Panc1 (cell line): ENCODE results near the gene ZDHHC14.

ENCODE experiments used
- POLR2AphosphoS5 ChIP-seq: IDR thresholded peaks from 2 replicates; pipeline ENCODE4 v1.6.1; 2012; ENCODE audit warnings: mild to moderate bottlenecking, low read depth, low read length, moderate library complexity
- REST ChIP-seq, 2 experiments: IDR thresholded peaks; 2 replicates each; pipeline ENCODE4 v1.6.1; 2011 to 2012; ENCODE audit warnings: low read depth in 2 of 2, control low read depth in 1 of 2, low read length in 1 of 2, mild to moderate bottlenecking in 1 of 2, moderate library complexity in 1 of 2; ENCODE audit not compliant: insufficient read depth in 1 of 2
- TF ChIP-seq, protein P1 (sequence below): fragments of 450-650 bp; IDR thresholded peaks from 2 replicates; pipeline ENCODE4 v1.5.1; 2017; ENCODE audit warnings: mild to moderate bottlenecking

DNA sequence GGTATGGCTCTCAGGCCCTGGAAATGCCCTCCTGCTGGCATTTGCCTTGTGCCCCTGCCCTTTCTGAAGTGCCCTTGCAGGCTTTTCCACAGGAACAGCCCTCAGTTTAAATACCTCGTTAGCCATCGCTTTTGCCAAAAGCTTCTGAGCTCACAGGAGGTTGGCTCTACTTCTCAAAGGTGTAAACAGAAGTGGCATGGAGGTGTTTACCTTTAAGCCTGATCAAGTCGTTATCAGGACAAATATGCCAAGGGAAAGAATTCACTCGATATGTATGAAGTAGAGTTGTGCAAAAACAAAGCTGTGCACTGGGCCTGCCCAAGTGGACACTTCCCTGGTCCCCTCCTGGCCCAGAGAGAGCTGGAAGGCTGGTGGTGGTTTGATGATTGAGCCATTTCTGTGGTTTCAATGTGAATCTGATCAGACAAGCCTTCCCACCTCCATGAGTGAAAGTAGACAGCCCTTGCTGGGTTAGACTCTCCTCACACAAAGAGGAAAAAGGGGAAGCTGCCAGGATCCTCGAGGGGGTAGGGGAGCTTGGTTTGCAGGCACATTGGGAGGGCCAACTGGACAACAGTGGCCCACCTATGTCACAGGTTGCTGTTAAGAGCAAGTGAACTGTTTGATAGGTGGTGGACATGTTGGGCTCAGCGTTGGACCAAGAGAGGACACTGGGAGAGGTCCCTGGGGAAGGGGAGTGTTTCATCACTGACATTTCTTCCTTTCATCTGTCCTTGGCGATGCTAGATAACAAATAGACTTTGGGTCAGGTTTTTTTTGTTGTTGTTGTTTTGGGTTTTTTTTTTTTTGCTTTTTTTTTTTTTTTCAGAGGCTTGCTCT lies 98.7 kb downstream of the ZDHHC14 start:
- TF ChIP-seq REST (IDR thresholded peaks at IDR 0.05; ENCODE audit: insufficient read depth in 1 of 2, low read depth in 2 of 2, low read length in 1 of 2) = no peak
- TF ChIP-seq, protein P1, sequence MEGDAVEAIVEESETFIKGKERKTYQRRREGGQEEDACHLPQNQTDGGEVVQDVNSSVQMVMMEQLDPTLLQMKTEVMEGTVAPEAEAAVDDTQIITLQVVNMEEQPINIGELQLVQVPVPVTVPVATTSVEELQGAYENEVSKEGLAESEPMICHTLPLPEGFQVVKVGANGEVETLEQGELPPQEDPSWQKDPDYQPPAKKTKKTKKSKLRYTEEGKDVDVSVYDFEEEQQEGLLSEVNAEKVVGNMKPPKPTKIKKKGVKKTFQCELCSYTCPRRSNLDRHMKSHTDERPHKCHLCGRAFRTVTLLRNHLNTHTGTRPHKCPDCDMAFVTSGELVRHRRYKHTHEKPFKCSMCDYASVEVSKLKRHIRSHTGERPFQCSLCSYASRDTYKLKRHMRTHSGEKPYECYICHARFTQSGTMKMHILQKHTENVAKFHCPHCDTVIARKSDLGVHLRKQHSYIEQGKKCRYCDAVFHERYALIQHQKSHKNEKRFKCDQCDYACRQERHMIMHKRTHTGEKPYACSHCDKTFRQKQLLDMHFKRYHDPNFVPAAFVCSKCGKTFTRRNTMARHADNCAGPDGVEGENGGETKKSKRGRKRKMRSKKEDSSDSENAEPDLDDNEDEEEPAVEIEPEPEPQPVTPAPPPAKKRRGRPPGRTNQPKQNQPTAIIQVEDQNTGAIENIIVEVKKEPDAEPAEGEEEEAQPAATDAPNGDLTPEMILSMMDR = no peak
- TF ChIP-seq POLR2AphosphoS5 = no peak
